IPS DF 4.7 (cell line): ENCODE results near the gene MZB1.
"Not testable (repeated sequence)": the region's sequence is repeated elsewhere in the genome, so short reads cannot be mapped to it uniquely, and the experiment has no call there.

Experiments used
- DNase-seq: peaks from one replicate; pipeline ENCODE4 v3.0.0-alpha.2; 2013; ENCODE audit warnings: low spot score; ENCODE audit errors: extremely low read depth

MZB1 gene

GRCh38 chr5:139378101-139378825 is 11.4 kb downstream of the MZB1 start:
- no peak for DNase-seq

- no peak for DNase-seq
These were observed 12.5 kb downstream of the MZB1 start for GRCh38 chr5:139377226-139377625.

GRCh38 chr5:139376364-139376763 is 13.3 kb downstream of the MZB1 start:
- no peak for DNase-seq

- no peak for DNase-seq
These were observed 14.8 kb downstream of the MZB1 start for GRCh38 chr5:139374909-139375308.

GRCh38 chr5:139371482-139372435 is 18.0 kb downstream of the MZB1 start:
- DNase-seq = no peak

GRCh38 chr5:139369181-139369580 is 20.5 kb downstream of the MZB1 start:
- no peak for DNase-seq

GRCh38 chr5:139368613-139369012 is 21.1 kb downstream of the MZB1 start:
- DNase-seq = no peak

GRCh38 chr5:139364466-139364865 is 25.2 kb downstream of the MZB1 start:
- no peak for DNase-seq

GRCh38 chr5:139363937-139364336 is 25.8 kb downstream of the MZB1 start:
- DNase-seq = no peak

GRCh38 chr5:139361835-139362429 is 27.8 kb downstream of the MZB1 start:
- DNase-seq = no peak

GRCh38 chr5:139360384-139360783 is 29.3 kb downstream of the MZB1 start:
- DNase-seq = no peak

GRCh38 chr5:139358064-139358463 is 31.6 kb downstream of the MZB1 start:
- DNase-seq = no peak

- not testable (repeated sequence) for DNase-seq
These were observed 33.8 kb downstream of the MZB1 start for GRCh38 chr5:139355900-139356299.

- DNase-seq = no peak
These were observed 35.5 kb downstream of the MZB1 start for GRCh38 chr5:139354186-139354585.

- not testable (repeated sequence) for DNase-seq
These were observed 41.9 kb downstream of the MZB1 start for GRCh38 chr5:139347863-139348262.

GRCh38 chr5:139345442-139345841 is 44.3 kb downstream of the MZB1 start:
- not testable (repeated sequence) for DNase-seq

GRCh38 chr5:139344177-139344576 is 45.5 kb downstream of the MZB1 start:
- no peak for DNase-seq

- no peak for DNase-seq
These were observed 46.2 kb downstream of the MZB1 start for GRCh38 chr5:139343476-139343875.

- no peak for DNase-seq
These were observed 47.3 kb downstream of the MZB1 start for GRCh38 chr5:139342423-139342723.

GRCh38 chr5:139341689-139342422 is 47.9 kb downstream of the MZB1 start, which contains the start of gene PAIP2:
Gene PAIP2, plus strand, starts transcription at chr5:139341854. Its CDS starts 21,931 bp downstream, at chr5:139363785.
- DNase-seq = peak; percentile 95

GRCh38 chr5:139341187-139341688 is 48.5 kb downstream of the MZB1 start:
- DNase-seq = no peak
